ENCODE data around the gene GPR3. TPM values are rescaled to one million over a fixed set of nuclear protein-coding genes. Genes with fewer than 3 reads are reported as not detected.
A peak's percentile ranks its signal among the peaks of the same experiment; 100 is the strongest.

GPR3 gene
- total RNA-seq, 4 donors from 2014 or later: 0.67 TPM; not detected in 3

- Histone ChIP-seq H3K9me3 (no peaks in the 10 kb centered on the region), H3K4me3 (peak overlapping the region; percentile 10 to 44), H3K36me3 (peaks cover 0 to 28% of the 10 kb centered on the region in 2 donors), H3K4me1 (peaks cover 43 to 98% (median 55%) of the 10 kb centered on the region in 3 donors), H3K27ac (peak overlapping the region; percentile 84 to 88 (median 86)), H3K27me3 (no peaks in the 10 kb centered on the region)
- TF ChIP-seq EP300 (IDR thresholded peaks at IDR 0.05) (no peak), POLR2A (IDR thresholded peaks at IDR 0.05) (no peak), POLR2AphosphoS5 (IDR thresholded peaks at IDR 0.05) (no peak), CTCF (IDR thresholded peaks at IDR 0.05) (no peak)
- no peak for ATAC-seq
- 38 to 67% methylated on average over 1 of the region's 2 CpGs for WGBS, 2 donors (ENCODE audit: low coverage in 1 of 2)
Observed at GRCh38 chr1:27427816-27428315, 35.4 kb downstream of the GPR3 start.

DNA sequence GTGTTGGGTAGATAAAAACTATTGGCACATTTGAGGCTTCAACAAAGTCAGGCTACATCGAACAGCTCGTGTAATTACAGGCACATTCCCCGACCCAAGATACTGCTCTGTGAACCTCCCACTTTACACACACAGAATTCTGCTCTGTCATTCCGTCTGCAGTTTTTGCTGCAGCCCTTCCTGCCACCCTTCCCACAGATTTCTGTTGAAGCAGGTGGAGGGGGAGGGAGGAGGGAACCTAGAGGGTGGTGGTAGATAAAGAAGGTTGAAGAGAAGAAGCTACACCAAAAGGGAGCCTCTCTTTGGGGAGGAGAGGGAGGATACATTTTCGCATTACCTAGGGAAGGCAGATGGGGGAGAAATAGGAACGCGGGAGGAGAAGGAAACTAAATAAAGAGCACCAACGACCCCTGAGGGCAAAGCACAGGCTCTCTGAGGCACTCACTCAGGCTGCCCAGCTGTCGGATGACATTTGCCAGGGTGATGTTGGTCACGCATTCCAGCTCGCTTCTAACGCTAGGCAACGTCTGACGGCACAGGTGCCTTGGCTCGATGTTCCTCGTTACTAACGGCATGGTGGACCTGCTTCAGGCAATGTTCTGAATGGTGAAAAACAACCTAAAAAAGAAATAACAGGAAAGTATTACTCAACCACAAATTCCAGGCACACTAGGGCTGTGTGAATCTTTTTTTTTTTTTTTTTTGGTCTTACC lies 36.0 kb downstream of the GPR3 start:
- 3 to 6% methylated on average over 12 to 15 of the region's 17 CpGs for WGBS, 2 donors (ENCODE audit: low coverage in 1 of 2)
- ATAC-seq: peak; percentile 87
- Histone ChIP-seq H3K27me3 (no peaks in the 10 kb centered on the region), H3K27ac (peak overlapping the region; percentile 84 to 88 (median 86)), H3K9me3 (no peaks in the 10 kb centered on the region), H3K4me3 (peak overlapping the region; percentile 10 to 44), H3K36me3 (peaks cover 0 to 28% of the 10 kb centered on the region in 2 donors), H3K4me1 (peaks cover 49 to 98% (median 60%) of the 10 kb centered on the region in 3 donors)
- TF ChIP-seq POLR2AphosphoS5 (IDR thresholded peaks at IDR 0.05) (peak; percentile 78), EP300 (IDR thresholded peaks at IDR 0.05) (no peak), POLR2A (IDR thresholded peaks at IDR 0.05) (peak in 1 of 2 donors; percentile 12), CTCF (IDR thresholded peaks at IDR 0.05) (peak in 1 of 4 experiments; percentile 11)

DNA sequence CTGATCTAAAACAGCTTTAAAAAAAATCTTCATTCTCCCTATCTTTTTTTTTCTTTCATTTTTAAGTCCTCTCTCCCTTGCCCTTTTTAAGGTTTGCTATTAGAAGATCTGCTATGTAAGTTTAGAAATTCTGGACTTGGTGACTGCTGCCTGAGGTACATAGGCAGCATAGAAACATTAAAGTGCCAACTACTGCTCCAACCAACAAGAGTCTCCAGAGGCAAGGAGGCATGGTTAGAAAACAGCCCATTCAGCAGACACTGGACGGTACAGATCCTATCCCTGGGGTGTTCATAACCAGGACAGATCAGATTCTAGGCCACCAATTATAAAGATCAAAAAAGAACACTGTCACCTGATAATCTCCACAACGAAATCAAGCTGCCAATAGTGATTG lies 36.6 kb downstream of the GPR3 start:
- ATAC-seq: peak; percentile 40
- H3K4me1 ChIP-seq: peaks cover 51 to 98% (median 64%) of the 10 kb centered on the region in 3 donors

GRCh38 chr1:27430903-27431600 lies 38.6 kb downstream of the GPR3 start:
- H3K27ac ChIP-seq: peak overlapping the region; percentile 78 to 88 (median 85)
- peak; percentile 42 for ATAC-seq
- peaks cover 0 to 12% of the 10 kb centered on the region in 2 donors for H3K36me3 ChIP-seq
- peak overlapping the region in 1 of 2 donors; percentile 22 for H3K4me3 ChIP-seq
- 0 to 10% methylated on average over 1 of the region's 1 CpG for WGBS, 2 donors (ENCODE audit: low coverage in 1 of 2)
- no peaks in the 10 kb centered on the region for H3K9me3 ChIP-seq
- no peak for TF ChIP-seq EP300 (IDR thresholded peaks at IDR 0.05)
- no peak for TF ChIP-seq POLR2A (IDR thresholded peaks at IDR 0.05)
- TF ChIP-seq POLR2AphosphoS5 (IDR thresholded peaks at IDR 0.05): peak; percentile 65
- peak in 2 of 4 experiments; percentile 16 to 43 for TF ChIP-seq CTCF (IDR thresholded peaks at IDR 0.05)
- peaks cover 62 to 98% (median 78%) of the 10 kb centered on the region in 3 donors for H3K4me1 ChIP-seq
- no peaks in the 10 kb centered on the region for H3K27me3 ChIP-seq

More for the DNA sequence above, 36.6 kb downstream of the GPR3 start:
- 0 to 6% methylated on average over 2 of the region's 2 CpGs for WGBS, 2 donors (ENCODE audit: low coverage in 1 of 2)
- Histone ChIP-seq H3K4me3 (peak overlapping the region; percentile 10 to 44), H3K27me3 (no peaks in the 10 kb centered on the region), H3K36me3 (peaks cover 0 to 28% of the 10 kb centered on the region in 2 donors), H3K9me3 (no peaks in the 10 kb centered on the region), H3K27ac (peak overlapping the region; percentile 84 to 88 (median 86))
- TF ChIP-seq CTCF (IDR thresholded peaks at IDR 0.05): no peak

Data from gastroesophageal sphincter (tissue), 4 donors.